Esophagus muscularis mucosa (tissue), 4 donors: ENCODE data around the gene RBP4. TPM values are rescaled to one million over a fixed set of nuclear protein-coding genes. Genes with fewer than 3 reads are reported as not detected.

Source experiments
- DNase-seq: peaks from one replicate; pipeline ENCODE4 v3.0.0-alpha.2; 2017; ENCODE audit errors: extremely low spot score
- H3K27ac ChIP-seq, 4 donors: fragments of 200-600 bp; sonication (generic); replicated peaks in 1 of 4; 1 replicate in 3 of 4; 2 replicates in 1 of 4; pipeline ENCODE4 v1.5.1; 2016 to 2019; ENCODE audit warnings: mild to moderate bottlenecking in 1 of 4
- H3K27me3 ChIP-seq, 4 donors: fragments of 200-600 bp; sonication (generic); one replicate each; pipeline versions ENCODE4 v1.5.1 to v1.6.0; 2016 to 2019
- H3K36me3 ChIP-seq, 4 donors: fragments of 200-600 bp; sonication (generic); one replicate each; pipeline ENCODE4 v1.5.1; 2016 to 2019
- H3K4me1 ChIP-seq, 4 donors: fragments of 200-600 bp; sonication (generic); one replicate each; pipeline ENCODE4 v1.5.1; 2016 to 2019
- H3K4me3 ChIP-seq, 4 donors: fragments of 200-600 bp; sonication (generic); 1 replicate in 2 of 4; 2 replicates in 2 of 4; pipeline ENCODE4 v1.5.1; 2016 to 2019; ENCODE audit warnings: mild to moderate bottlenecking in 4 of 4, moderate library complexity in 1 of 4
- H3K9me3 ChIP-seq, 4 donors: fragments of 200-600 bp; sonication (generic); 1 replicate in 3 of 4; 2 replicates in 1 of 4; pipeline ENCODE4 v1.5.1; 2016 to 2019
- CTCF ChIP-seq, 3 experiments: fragments of 200-600 bp in 2 of 3; fragments of 450-650 bp in 1 of 3; sonication (generic) in 2 of 3; IDR thresholded peaks; one replicate each; pipeline ENCODE4 v1.5.1; 2017 to 2019; ENCODE audit warnings: antibody characterized with exemption in 3 of 3, mild to moderate bottlenecking in 2 of 3, moderate library complexity in 1 of 3
- EP300 ChIP-seq: sonication (generic); formaldehyde crosslinking; IDR thresholded peaks from one replicate; pipeline ENCODE4 v1.6.1; 2017; ENCODE audit warnings: antibody characterized with exemption
- POLR2A ChIP-seq: fragments of 450-650 bp; IDR thresholded peaks from one replicate; pipeline ENCODE4 v1.6.1; 2017; ENCODE audit warnings: antibody characterized with exemption, moderate library complexity, mild to moderate bottlenecking, low read depth
- POLR2AphosphoS5 ChIP-seq, 2 donors: sonication (generic); formaldehyde crosslinking; IDR thresholded peaks; one replicate each; pipeline ENCODE4 v1.6.1; 2017; ENCODE audit warnings: antibody characterized with exemption in 2 of 2
- WGBS: methylation state at CpG from one replicate; pipeline ENCODE4 v1.1.5; 2018; 5-methylcytosine and 5-hydroxymethylcytosine counted together
- intact Hi-C: fragments of 100-400 bp; cut with DNase I; formaldehyde crosslinking; loops from one replicate; pipeline ENCODE4 v1.15.1; 2023
- total RNA-seq, 4 donors: library from RNA; depleted of rRNA; stranded (reverse); fragments of >200 nt; gene quantifications; one replicate each; pipeline versions ENCODE4 v1.1.0 to v1.2.1, GENCODE V29; 2016

Gene RBP4
- total RNA-seq, 4 donors from 2014 or later: 0.83 to 2.0 (median 0.99) TPM; not detected in 1

GRCh38 chr10:93553482-93554315 lies 47.3 kb downstream of the RBP4 start:
- no peak overlapping the region for H3K4me3 ChIP-seq
- no peaks in the 10 kb centered on the region for H3K4me1 ChIP-seq
- H3K27me3 ChIP-seq: no peaks in the 10 kb centered on the region
- intact Hi-C loops: no loop called here
- no peak overlapping the region for H3K27ac ChIP-seq
- DNase-seq: no peak
- H3K9me3 ChIP-seq: no peaks in the 10 kb centered on the region
- H3K36me3 ChIP-seq: no peaks in the 10 kb centered on the region
- WGBS: 91% methylated on average over 5 of the region's 8 CpGs
- TF ChIP-seq POLR2A (no peak), CTCF (IDR thresholded peaks at IDR 0.05) (no peak), POLR2AphosphoS5 (IDR thresholded peaks at IDR 0.05) (no peak), EP300 (no peak)

GRCh38 chr10:93552780-93553179 lies 48.3 kb downstream of the RBP4 start:
- no peak for DNase-seq
- no peaks in the 10 kb centered on the region for H3K9me3 ChIP-seq
- no peaks in the 10 kb centered on the region for H3K27me3 ChIP-seq
- intact Hi-C loops: no loop called here
- TF ChIP-seq CTCF (IDR thresholded peaks at IDR 0.05) (no peak), POLR2AphosphoS5 (IDR thresholded peaks at IDR 0.05) (no peak), EP300 (no peak), POLR2A (no peak)
- H3K36me3 ChIP-seq: no peaks in the 10 kb centered on the region
- no peak overlapping the region for H3K27ac ChIP-seq
- H3K4me1 ChIP-seq: no peaks in the 10 kb centered on the region
- no peak overlapping the region for H3K4me3 ChIP-seq
- 89% methylated on average over 3 of the region's 3 CpGs for WGBS

DNA sequence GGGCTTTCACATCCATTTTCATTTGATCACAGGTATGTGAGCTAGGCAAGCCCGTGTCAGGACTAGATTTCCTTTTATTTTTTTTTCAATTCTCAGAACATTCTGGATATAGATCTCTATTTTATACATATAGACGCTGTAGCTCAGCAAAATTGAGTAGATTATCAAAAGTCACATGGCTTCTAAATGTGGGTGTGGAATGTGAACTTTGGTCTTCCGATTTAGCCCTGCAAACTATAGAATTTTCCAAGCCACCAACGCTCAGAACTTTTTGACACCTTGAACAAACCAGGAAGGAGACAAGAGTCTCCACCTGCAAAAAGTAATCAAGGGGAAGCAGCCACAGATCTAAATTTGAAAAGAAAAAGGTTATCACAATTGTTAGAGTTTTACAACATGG lies 50.4 kb downstream of the RBP4 start:
- WGBS: 85% methylated on average over 4 of the region's 4 CpGs
- Histone ChIP-seq H3K9me3 (no peaks in the 10 kb centered on the region), H3K36me3 (no peaks in the 10 kb centered on the region), H3K27me3 (no peaks in the 10 kb centered on the region), H3K27ac (no peak overlapping the region), H3K4me1 (no peaks in the 10 kb centered on the region), H3K4me3 (no peak overlapping the region)
- TF ChIP-seq POLR2A (no peak), CTCF (IDR thresholded peaks at IDR 0.05) (no peak), EP300 (no peak), POLR2AphosphoS5 (IDR thresholded peaks at IDR 0.05) (no peak)
- no peak for DNase-seq
- intact Hi-C loops: no loop called here

DNA sequence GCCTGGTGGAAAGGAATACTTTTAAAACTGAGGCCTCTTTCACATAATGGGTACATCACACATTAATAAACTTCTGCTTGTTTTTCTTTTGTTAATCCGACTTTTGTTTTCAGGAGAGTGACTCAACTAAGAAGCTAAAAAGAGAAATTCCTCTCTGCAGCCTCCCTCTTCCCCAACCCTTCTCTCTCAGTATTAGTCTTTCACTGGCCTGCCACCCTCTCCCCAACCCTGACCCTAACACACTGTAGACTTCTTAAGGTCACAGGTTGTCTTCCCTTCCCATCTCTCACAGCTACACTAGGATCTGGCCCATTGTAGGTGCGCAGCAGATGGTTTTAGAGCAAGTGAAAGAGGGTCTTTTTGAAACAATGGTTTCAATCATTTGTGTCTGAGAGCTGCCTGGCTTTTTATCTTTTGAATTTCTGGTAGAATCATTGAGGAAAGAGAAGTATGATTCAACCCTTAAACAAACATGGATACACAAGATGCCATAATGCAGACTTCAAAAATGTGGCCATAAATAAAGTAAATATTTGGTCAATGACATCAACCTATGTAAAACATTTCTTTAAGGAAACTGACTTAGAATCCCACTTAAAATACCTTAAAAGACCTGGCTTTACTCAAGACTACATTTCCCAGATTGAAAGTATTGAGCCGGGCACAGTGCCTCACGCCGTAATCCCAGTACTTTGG lies 52.5 kb downstream of the RBP4 start:
- Histone ChIP-seq H3K4me1 (no peaks in the 10 kb centered on the region), H3K27me3 (no peaks in the 10 kb centered on the region), H3K36me3 (no peaks in the 10 kb centered on the region), H3K9me3 (no peaks in the 10 kb centered on the region), H3K4me3 (no peak overlapping the region), H3K27ac (no peak overlapping the region)
- intact Hi-C loops: loop anchor here (10.0 kb wide), 1 partner anchor 126 kb away; no protein-coding TSS in a partner anchor
- TF ChIP-seq EP300 (no peak), POLR2AphosphoS5 (IDR thresholded peaks at IDR 0.05) (no peak), CTCF (IDR thresholded peaks at IDR 0.05) (no peak), POLR2A (no peak)
- DNase-seq: no peak
- WGBS: 72% methylated on average over 5 of the region's 5 CpGs
